ENCODE data around the gene FGD3. TPM values are rescaled to one million over a fixed set of nuclear protein-coding genes. Genes with fewer than 3 reads are reported as not detected.
A peak's percentile ranks its signal among the peaks of the same experiment; 100 is the strongest.

FGD3 gene
- total and polyA plus RNA-seq, 9 of the 15 experiments (the other 6 are each of a cell fraction or from before 2014, with no cell fraction given) = 0.07 to 1.3 (median 0.29) TPM

- TF ChIP-seq RAD51 (IDR thresholded peaks at IDR 0.05; ENCODE audit: borderline replicate concordance, low read depth) = peak; percentile 58; the same call in 1 of the 2 replicates
- TF ChIP-seq USF1 (CRISPR knock-in tag; IDR thresholded peaks at IDR 0.05) = peak; percentile 22; the same call in 1 of the 2 replicates
- TF ChIP-seq HINFP (tag; conservative IDR thresholded peaks at IDR 0.05; ENCODE audit: low read depth) = no peak
- TF ChIP-seq ZNF57 (CRISPR knock-in tag; IDR thresholded peaks at IDR 0.05) = no peak
- TF ChIP-seq BRD9 (IDR thresholded peaks at IDR 0.05; ENCODE audit: low read depth, partially characterized antibody) = no peak
- TF ChIP-seq CREBBP (IDR thresholded peaks at IDR 0.05; ENCODE audit: low read depth, low read length) = no peak
Observed at GRCh38 chr9:93072383-93072795, 125.1 kb downstream of the FGD3 start (continued).

GRCh38 chr9:93076101-93076791 is 128.9 kb downstream of the FGD3 start:
- Histone ChIP-seq H3K4me1 (replicated peaks in 1 of 2; ENCODE audit: control insufficient read depth in 2 of 2, insufficient read depth in 2 of 2, low read length in 2 of 2) (peaks cover 24 to 25% of the 10 kb centered on the region in 2 experiments), H3K27ac (ENCODE audit: extremely low read depth, low read depth, low read length) (no peak overlapping the region), H3K9me1 (ENCODE audit: control insufficient read depth, insufficient read depth, low read length) (peaks cover 9% of the 10 kb centered on the region), H3K4me2 (ENCODE audit: insufficient read depth, low read length) (no peak overlapping the region), H4K20me1 (replicated peaks; ENCODE audit: control insufficient read depth, insufficient read depth, low read length) (no peaks in the 10 kb centered on the region), H3K36me3 (ENCODE audit: control insufficient read depth, insufficient read depth, low read length) (no peaks in the 10 kb centered on the region; the same call in 2 of the 3 replicates), H3K79me2 (ENCODE audit: control insufficient read depth, insufficient read depth, low read length) (no peaks in the 10 kb centered on the region), H3K9me3 (replicated peaks; ENCODE audit: control insufficient read depth, insufficient read depth, low read depth, low read length) (no peaks in the 10 kb centered on the region), H2AFZ (ENCODE audit: low read depth, low read length) (no peak overlapping the region), H3K27me3 (ENCODE audit: control insufficient read depth in 2 of 2, insufficient read depth in 2 of 2, low read length in 2 of 2) (no peaks in the 10 kb centered on the region), H3K4me3 (no peak overlapping the region), H3K9ac (ENCODE audit: insufficient read depth in 1 of 2, low read depth in 2 of 2, low read length in 2 of 2) (peak overlapping the region in 1 of 2 experiments; percentile 7; a peak in 1 of 4 replicates)
- peak; percentile 91 for TF ChIP-seq ZNF239 (CRISPR knock-in tag; IDR thresholded peaks at IDR 0.05)
- TF ChIP-seq STAT5B (CRISPR knock-in tag; IDR thresholded peaks at IDR 0.05) = no peak
- peak; percentile 31 for TF ChIP-seq RBM25 (IDR thresholded peaks at IDR 0.05; ENCODE audit: low read depth, low read length, severe bottlenecking)
- peak; percentile 94 for TF ChIP-seq ZNF24 (IDR thresholded peaks at IDR 0.05)
- in situ Hi-C loops (cut with MboI) (no loop called here), intact Hi-C loops (cut with micrococcal nuclease) (no loop called here)
- 80% methylated on average over 12 of the region's 12 CpGs for WGBS (ENCODE audit: insufficient coverage, low coverage, missing lambda C conversion rate)
- ATAC-seq (no peak), DNase-seq (ENCODE audit: extremely low read depth in 1 of 4, low spot score in 3 of 4) (no peak), FAIRE-seq (no peak)
- no TSS peak for BruUV-seq (replicated peaks)
- POLR2A ChIA-PET = interaction anchor here (0.7 to 1.0 kb wide), 2 partner anchors 10 to 12 kb away, joined by 3 read pairs; no protein-coding TSS in a partner anchor
- CTCF ChIA-PET (ENCODE audit: low intra/inter-chr PET ratio) = no interaction called here

All from K562 (cell line).